ENCODE measurements around the gene MRPS6.
A peak's percentile ranks its signal among the peaks of the same experiment; 100 is the strongest.

The MRPS6 gene

DNA sequence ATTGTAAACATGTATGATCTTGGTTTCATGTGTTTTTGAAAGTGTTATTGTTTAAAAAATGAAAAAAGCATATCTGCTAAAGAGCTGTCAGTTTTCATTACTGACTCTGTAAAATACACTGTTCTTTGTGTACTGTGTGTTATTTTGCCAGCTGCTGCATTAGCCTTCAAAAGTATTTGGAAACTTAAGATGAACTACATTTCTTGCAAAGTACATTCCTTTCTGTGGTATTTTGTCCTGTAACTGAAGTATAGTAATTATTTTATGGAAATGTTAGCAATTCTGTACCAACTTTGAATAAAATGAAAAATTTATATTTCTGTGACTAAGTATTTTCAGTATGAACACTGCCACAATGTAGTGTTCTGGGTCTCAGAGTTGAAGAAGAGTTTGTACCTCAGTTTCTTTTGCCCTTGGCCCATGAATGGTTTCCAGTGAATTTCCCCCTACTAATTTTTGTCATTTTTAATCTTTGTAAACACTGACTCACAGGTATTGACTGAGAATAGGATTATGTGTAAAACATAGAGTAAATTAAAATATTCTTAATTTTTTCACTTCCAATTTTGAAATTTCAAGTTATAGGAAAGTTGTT is 32.7 kb downstream of the MRPS6 start:
- DNase-seq, result no peak

DNA sequence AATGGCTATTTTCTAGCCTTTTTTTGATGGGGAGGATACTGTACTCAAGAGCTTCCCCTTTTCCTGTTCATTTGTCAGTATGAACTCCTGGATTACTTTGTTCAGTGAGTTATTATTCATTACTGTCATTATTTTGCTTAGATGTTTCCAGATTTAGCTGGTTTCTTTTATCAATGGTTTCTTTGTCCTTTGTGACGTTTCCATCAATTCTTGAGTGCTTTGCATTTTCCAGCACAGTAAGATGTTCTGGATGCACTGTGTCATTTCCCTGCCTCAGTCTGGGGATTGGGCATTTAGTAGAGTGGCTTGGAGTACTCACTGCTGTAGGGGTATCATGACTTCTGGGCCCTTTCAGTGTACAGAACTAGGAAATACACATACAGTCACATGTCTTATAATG is 34.2 kb downstream of the MRPS6 start:
- no peak for DNase-seq

DNA sequence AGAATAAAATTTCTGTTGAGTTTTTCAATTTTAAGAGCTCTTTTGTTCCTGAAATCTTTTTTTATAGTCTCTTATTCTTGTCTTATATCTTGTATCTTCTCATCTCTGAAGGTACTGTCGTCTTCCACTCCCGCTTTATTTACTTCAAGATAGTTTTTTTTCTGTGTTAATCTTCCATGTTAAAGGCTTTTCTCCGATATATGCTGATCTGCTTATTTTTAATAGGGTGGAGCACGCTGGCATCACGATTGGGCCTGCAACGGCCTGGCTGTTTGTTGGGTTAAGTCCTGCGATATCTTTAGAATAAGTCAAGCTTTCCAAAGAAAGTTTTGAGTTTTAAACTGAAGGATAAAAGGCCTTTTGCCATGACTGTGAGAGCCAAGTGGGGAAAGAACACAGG is 35.7 kb downstream of the MRPS6 start:
- DNase-seq, result no peak

GRCh38 chr21:34110594-34111202 is 37.3 kb downstream of the MRPS6 start:
- DNase-seq, result no peak

DNA sequence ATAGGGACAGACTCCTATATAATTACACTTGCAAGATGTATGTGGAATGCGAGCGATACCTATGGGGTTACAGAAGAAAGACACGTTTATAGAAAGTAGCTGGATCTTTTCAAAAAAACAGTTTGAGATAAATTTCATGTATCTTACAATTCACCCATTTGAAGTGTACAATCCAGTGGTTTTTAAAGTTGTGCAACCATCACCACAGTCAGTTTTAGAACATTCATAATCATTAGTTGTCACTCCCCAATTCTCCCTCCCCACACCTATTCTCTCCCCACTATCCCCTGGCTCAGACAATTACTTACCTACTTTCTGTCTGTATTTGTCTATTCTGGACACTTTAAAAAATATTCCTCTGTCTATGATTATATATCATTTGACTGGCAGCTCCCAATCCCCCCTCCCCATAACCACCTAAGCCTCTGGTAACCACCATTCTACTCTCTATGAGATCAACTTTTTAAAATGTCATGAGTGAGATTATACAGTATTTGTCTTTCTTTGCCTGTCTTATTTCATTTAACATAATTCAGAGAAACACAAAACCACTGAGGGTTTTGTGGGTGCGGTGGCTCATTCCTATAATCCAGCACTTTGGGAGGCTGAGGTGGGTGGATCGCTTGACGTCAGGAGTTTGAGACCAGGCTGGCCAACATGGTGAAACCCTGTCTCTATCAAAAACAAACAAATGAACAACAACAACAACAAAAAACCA is 39.1 kb downstream of the MRPS6 start:
- no peak for DNase-seq

DNA sequence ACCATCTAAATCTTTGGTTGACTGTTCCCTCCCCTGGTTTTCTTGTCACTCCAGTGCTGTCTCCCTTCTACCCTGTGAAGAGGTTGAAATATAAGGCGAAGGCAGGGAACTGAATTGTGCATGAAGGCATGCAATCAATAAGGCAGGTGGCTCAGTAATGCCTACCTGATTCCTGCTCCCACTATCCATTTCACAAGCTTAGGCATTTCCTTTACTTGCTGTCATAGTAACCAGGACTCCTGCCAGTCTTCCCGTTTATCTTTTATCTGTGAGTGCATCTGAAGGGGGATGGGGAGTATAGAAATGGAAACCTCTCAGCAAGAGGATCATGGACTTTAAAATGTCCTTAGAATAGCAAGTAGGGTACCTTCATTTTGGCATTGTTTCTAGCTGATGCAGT is 40.5 kb downstream of the MRPS6 start:
- no peak for DNase-seq

DNA sequence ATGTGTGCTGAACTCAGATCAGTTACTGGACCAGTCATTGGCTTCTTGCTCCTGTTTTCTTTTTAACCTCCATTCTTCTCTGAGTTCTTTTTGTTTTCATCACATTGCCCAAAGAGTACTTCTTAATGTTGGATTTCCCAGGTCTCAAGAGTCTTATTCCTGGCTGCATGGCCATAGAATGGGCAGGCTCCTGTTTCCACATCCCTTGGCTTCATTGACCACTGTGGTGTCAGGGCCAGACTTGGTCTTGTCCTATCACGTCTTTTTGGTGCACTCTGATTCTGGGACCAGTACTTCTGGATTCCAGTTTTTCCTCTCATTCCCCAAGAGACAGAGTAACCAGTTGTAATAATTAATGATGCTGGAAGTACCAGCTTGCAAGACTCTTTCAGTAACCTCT is 41.8 kb downstream of the MRPS6 start:
- no peak for DNase-seq

DNA sequence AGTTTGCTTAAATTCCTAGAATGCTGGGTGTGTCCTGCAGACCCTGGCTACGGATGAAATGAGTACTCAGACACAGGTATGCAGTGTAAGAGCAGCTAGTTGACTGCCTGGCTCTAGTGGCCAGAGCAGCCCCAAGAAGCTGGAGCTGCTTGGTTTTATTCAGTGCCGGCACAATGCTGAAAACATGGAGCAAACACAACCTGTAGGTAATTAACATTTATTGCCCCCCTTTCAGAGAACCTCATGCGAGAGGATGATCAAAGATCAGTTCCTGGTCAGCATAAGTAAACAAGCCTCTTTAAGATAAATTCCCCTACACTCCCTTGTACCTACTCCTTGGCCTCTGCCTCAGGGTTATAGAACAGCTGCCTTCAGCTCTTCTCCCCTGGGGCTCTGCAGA is 43.2 kb downstream of the MRPS6 start:
- DNase-seq, result no peak

DNA sequence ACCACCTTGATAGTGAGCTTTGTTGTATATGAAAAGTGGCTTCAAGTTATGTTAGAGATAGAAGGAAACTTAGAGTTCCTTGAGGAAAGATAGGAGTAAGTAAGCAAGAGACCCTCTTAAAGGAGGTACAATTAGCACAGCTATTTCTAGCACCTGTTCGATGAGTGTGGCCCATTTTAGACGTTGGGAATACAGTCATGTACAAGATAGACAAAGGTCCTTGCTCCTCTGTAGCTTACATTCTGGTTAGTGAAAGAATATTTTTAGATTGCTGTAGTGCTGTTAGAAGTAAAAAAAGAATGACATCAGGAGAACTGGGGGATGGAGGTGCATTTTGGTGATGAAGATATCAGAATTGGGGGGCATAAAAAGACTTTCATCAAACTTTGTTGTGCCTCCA is 47.5 kb downstream of the MRPS6 start:
- no peak for DNase-seq

- DNase-seq, result peak; percentile 35
Measured at GRCh38 chr21:34122047-34122446, 48.7 kb downstream of the MRPS6 start.

DNA sequence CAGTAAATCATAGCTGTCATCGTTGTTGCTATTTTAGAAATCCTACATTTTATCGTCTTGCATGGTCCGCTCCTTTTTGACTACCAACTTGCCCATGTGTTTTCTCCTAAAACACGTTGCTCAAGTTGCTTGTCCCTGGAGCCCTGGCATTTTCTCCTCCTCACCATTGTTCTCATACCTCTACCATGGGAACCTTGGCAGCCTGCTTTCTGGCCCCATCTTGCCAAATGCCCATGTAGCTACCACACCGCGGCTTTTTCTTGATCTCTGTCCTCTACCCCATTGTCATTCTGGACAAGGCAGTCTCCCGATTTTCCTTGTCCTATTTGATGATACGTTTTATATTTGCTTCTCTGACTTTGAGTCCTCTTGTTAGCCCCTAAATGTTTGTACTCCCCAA is 50.2 kb downstream of the MRPS6 start:
- DNase-seq, result no peak

- no peak for DNase-seq
Measured at GRCh38 chr21:34126269-34126668, 52.9 kb downstream of the MRPS6 start.

- DNase-seq, result no peak
Measured at GRCh38 chr21:34126691-34127090, 53.3 kb downstream of the MRPS6 start.

DNA sequence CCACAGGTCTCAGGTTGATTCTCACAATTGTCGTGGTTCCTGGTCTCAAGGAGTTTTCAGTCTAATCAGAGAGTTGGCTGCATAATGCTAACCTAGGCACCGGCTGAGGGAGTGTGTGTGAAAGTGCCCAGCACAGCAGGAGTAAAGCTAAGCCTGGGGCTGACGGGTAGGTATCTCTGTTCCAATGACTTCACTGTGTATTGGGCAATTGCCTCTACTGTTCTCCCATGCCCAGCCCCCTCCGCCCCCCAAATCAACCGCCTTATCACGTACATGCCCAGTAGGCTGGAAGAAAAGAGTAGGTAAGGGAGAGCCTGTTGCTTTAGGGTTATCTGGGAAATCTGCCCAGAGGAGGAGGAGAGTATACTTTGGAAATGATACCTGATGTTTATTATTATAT is 54.7 kb downstream of the MRPS6 start:
- DNase-seq, result no peak

DNA sequence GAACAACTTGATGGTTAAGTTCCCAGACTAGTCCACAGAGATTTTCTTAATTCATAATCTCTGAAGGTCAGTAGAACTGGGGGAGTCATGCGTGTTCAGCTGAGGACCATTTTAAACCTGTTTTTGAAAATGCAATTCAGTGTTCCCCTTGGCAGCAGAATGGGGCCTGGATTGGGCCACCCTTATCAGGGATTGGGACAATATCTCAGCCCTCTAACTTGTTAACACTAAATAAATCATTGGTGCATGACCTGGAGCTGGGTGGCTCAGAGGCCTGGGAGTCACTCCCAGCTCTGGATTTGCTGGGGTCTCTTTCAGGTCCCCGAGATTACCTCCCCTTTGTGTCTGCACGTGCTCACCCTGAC is 55.3 kb downstream of the MRPS6 start:
- DNase-seq, result no peak

DNA sequence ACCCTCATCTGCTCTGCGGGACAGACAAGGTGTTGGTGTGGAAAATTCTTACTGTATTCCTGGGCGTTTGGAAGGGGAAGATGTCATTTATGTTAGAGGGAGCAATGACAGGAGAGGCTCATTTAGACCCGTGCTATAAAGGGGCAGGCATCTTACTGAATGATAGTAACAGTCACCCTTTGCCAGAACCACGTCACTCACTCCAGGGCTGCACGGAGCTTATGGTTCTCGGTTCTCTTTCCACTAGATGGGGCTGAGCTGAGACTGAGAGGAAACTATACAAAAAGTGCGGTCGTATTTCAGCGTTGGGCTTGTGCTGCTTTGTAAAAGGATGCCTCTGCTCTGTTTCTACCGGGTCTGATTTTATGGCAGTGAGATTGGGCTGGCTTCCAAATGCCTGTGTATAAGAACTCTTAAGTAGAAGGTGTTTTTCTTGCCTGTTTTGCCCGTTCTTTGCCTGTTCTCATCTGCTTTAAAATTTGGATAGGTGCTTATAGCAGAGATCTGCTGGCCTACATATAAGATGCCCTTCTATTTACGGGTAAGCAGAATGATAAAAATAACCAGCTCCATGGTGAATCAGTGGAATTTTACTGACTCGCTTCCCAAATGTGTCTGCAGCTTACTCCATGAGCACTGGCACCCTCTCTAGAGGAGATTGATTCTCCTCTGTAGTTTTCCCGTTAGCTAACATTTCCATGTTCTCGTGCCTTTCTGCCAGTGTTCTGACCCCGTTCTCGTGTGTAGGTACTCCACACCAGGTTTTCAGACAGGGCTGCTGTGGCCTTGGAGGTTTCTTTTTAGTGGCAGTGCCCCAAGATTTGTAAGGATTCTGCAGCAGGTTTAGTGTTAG is 55.9 kb downstream of the MRPS6 start:
- DNase-seq, result peak; percentile 32

DNA sequence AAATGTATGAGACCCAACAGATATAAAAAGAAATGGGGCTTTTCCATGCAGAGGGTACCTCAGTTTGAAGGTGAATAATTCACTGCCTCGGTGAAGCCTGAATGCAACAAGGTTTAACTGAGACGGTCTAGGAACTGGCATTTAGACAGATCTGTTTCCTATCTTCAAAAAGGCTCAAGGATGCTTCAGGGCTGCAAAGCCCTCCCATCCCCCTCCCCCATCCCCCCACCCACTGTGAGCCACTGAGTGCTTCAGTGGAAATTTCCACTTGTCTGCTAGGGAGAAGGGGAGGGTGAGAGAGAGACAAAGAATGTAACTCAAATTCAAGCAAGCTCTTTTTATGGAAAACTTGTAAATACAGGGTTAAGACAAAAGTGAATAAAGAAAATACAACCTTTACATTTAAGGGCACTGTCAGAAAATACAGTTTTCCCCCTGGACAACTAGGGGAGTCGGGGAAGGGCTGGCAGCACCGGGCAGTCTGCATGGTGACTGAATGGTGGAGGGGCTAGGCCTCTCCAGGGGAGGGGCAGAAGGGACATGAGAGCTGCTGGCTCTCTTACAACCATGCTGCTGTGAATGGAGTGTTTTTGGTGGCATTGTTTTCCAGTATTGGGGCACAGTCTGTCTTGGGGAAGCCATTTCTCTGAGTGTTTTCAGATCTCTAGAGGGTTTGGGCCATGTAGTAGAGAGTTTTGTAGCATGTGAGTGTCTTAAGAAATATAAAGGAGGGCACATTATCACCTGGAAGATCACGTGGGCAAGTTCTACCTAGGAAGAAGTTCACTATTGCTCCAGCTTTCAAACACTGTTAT is 56.7 kb downstream of the MRPS6 start:
- DNase-seq, result peak; percentile 35

GRCh38 chr21:34130716-34130985 is 57.3 kb downstream of the MRPS6 start:
- DNase-seq, result no peak

DNA sequence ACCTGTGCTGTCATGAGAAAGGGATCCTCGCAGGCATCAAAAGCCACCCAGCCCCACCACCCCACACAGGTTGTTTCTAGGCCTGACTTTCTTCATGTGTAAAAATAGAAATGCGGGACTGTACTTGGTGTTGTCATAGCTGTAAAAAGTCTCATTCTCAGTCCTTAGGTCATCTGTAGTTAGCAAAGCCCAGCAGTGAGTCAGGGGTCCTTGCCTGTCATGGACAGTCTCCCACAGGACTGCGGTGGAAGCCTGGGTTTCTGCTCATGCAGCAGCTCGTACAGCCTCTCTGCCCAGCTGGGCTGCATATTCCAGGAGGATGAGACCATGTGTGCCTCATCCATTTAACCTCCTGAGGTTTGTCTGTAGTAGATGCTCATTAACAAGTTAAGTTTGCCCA is 58.2 kb downstream of the MRPS6 start:
- DNase-seq, result no peak

DNA sequence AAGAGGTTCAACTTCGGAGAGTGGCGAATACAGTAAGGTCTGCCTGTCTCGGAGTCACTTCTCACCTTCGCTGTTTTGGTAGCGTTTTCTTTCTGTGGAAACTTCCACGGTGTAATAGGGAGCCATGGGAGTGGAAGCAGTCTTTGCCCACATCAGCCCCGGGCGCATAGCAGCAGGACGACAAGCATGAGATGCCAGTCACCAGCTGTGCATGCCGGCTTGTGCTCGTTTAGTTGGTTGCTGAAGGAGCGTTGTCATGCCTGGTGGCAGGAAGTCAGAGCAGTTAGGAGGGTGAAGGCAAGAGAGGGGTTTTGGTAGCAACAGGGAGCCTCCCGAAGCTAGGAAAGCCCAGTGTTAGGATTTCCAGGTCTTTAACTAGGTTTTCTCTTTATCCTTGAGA is 58.8 kb downstream of the MRPS6 start:
- no peak for DNase-seq

GRCh38 chr21:34132926-34133325 is 59.5 kb downstream of the MRPS6 start:
- DNase-seq, result no peak

- DNase-seq, result no peak
Measured at GRCh38 chr21:34133392-34133791, 60.0 kb downstream of the MRPS6 start.

GRCh38 chr21:34133802-34134201 is 60.4 kb downstream of the MRPS6 start:
- DNase-seq, result no peak

Data from NCI-H345 (cell line).